Adrenal gland (tissue), 12 donors: ENCODE results near the gene LLGL2. TPM values are rescaled to one million over a fixed set of nuclear protein-coding genes. Genes with fewer than 3 reads are reported as not detected.

Experiments used
- DNase-seq, 7 donors: peaks; one replicate each; pipeline ENCODE4 v3.0.0-alpha.2; 2019 to 2020
- H3K27ac ChIP-seq, 5 donors: fragments of 200-600 bp; sonication (generic) in 4 of 5; 1 replicate in 3 of 5; 2 replicates in 2 of 5; pipeline versions ENCODE4 v1.5.1 to v1.8.0; 2016 to 2020; ENCODE audit warnings: mild to moderate bottlenecking in 1 of 5
- H3K27me3 ChIP-seq: fragments of 200-600 bp; 2 replicates; pipeline ENCODE4 v1.8.0; 2021
- H3K36me3 ChIP-seq, 2 donors: fragments of 200-600 bp; replicated peaks in 1 of 2; 1 replicate in 1 of 2; 2 replicates in 1 of 2; pipeline versions ENCODE4 v1.5.1 to v1.8.0; 2018 to 2022
- H3K4me1 ChIP-seq, 2 donors: fragments of 200-600 bp; replicated peaks in 1 of 2; 1 replicate in 1 of 2; 2 replicates in 1 of 2; pipeline versions ENCODE4 v1.5.1 to v1.8.0; 2018 to 2021
- H3K4me3 ChIP-seq, 4 donors: fragments of 200-600 bp; sonication (generic) in 3 of 4; one replicate each; pipeline ENCODE4 v1.5.1; 2016 to 2018
- H3K9me3 ChIP-seq, 3 donors: fragments of 200-600 bp; sonication (generic) in 1 of 3; replicated peaks in 1 of 3; 1 replicate in 2 of 3; 2 replicates in 1 of 3; pipeline versions ENCODE4 v1.5.1 to v1.8.0; 2016 to 2021
- CTCF ChIP-seq, 6 experiments: fragments of 450-650 bp in 4 of 6; fragments of 200-600 bp in 2 of 6; sonication (generic) in 1 of 6; IDR thresholded peaks; 1 replicate in 5 of 6; 2 replicates in 1 of 6; pipeline versions ENCODE4 v1.5.1 to v1.8.0; 2016 to 2021; ENCODE audit warnings: antibody characterized with exemption in 6 of 6, mild to moderate bottlenecking in 2 of 6, moderate library complexity in 1 of 6
- POLR2A ChIP-seq, 2 donors: fragments of 450-650 bp; IDR thresholded peaks; one replicate each; pipeline ENCODE4 v1.6.1; 2017; ENCODE audit warnings: antibody characterized with exemption in 2 of 2, mild to moderate bottlenecking in 2 of 2, moderate library complexity in 1 of 2
- WGBS, 4 donors: extraction: QIAGEN DNeasy Blood & Tissue Kit in 2 of 4; methylation state at CpG; one replicate each; pipeline versions ENCODE4 v1.1.5 to v1.1.7; 2013 to 2017; 5-methylcytosine and 5-hydroxymethylcytosine counted together
- intact Hi-C, 2 donors: fragments of 100-400 bp; cut with DNase I; formaldehyde crosslinking; loops; one replicate each; pipeline versions ENCODE4 v1.14.1 to v1.15.0; 2022 to 2023
- polyA plus RNA-seq, 3 donors: library from polyadenylated mRNA; stranded (reverse); fragments of 200-250 nt in 2 of 3; fragments of 350-450 nt in 1 of 3; fragmentation: Illumina TruSeq in 1 of 3; extraction: RNeasy Lipid Tissue Mini Kit (QIAGEN cat#74804) in 1 of 3; gene quantifications; one replicate each; pipeline ENCODE4 v1.2.3, GENCODE V29; 2013 to 2014
- total RNA-seq, 9 donors: library from RNA; depleted of rRNA in 4 of 9; stranded (reverse); fragments of >200 nt in 4 of 9; fragments of 120-200 nt in 1 of 9; fragmentation: NEBNext Ultra II Directional in 1 of 9; extraction: Animal tissue kit (Norgen Biotek cat#: 25700) in 1 of 9; gene quantifications; one replicate each; pipeline versions ENCODE4 v1.1.0 to v1.2.4, GENCODE V29; 2013 to 2023
- donor health status: healthy with polysubstance abuse.
- donor health status: Bipolar disorder and iron deficiency.
- donor health status: DM: yes; HTN: yes; CAD: no.
- donor health status: DM: no; HTN: no; CAD: no.
- donor health status: DM: no; HTN: no; CAD: no.
- donor health status: DM: yes; HTN: yes; CAD: no.

LLGL2 gene
- total and polyA plus RNA-seq, 12 donors: 1.2 to 90.3 (median 23.8) TPM

- DNase-seq: no peak
- H3K9me3 ChIP-seq: no peaks in the 10 kb centered on the region
- H3K27me3 ChIP-seq: no peaks in the 10 kb centered on the region
- TF ChIP-seq POLR2A (IDR thresholded peaks at IDR 0.05): no peak
- no peak for TF ChIP-seq CTCF (IDR thresholded peaks at IDR 0.05)
- no peaks in the 10 kb centered on the region for H3K36me3 ChIP-seq
- 76 to 88% (median 87%) methylated on average over 7 to 8 of the region's 8 CpGs for WGBS, 4 donors
- intact Hi-C loops: no loop called here
- H3K4me1 ChIP-seq: peaks cover 13 to 17% of the 10 kb centered on the region in 2 donors
- H3K27ac ChIP-seq: no peak overlapping the region
- H3K4me3 ChIP-seq: no peak overlapping the region
Observed at GRCh38 chr17:75553295-75554110, 28.0 kb downstream of the LLGL2 start.

GRCh38 chr17:75555679-75556153 is 30.2 kb downstream of the LLGL2 start:
- TF ChIP-seq CTCF (IDR thresholded peaks at IDR 0.05) (no peak), POLR2A (IDR thresholded peaks at IDR 0.05) (no peak)
- Histone ChIP-seq H3K36me3 (no peaks in the 10 kb centered on the region), H3K4me3 (no peak overlapping the region), H3K4me1 (peaks cover 13 to 17% of the 10 kb centered on the region in 2 donors), H3K9me3 (no peaks in the 10 kb centered on the region), H3K27ac (no peak overlapping the region), H3K27me3 (no peaks in the 10 kb centered on the region)
- DNase-seq: no peak
- 85 to 90% (median 89%) methylated on average over 15 to 21 of the region's 21 CpGs for WGBS, 4 donors
- intact Hi-C loops: no loop called here

GRCh38 chr17:75557075-75557851 is 31.8 kb downstream of the LLGL2 start:
- TF ChIP-seq POLR2A (IDR thresholded peaks at IDR 0.05): peak in 1 of 2 donors; percentile 48
- no peak for TF ChIP-seq CTCF (IDR thresholded peaks at IDR 0.05)
- H3K27ac ChIP-seq: peak overlapping the region in 4 of 5 donors; percentile 18 to 70 (median 44)
- DNase-seq: peak; percentile 80 to 95 (median 94)
- WGBS, 4 donors: 38 to 57% (median 43%) methylated on average over 10 to 15 of the region's 15 CpGs
- no peaks in the 10 kb centered on the region for H3K9me3 ChIP-seq
- H3K27me3 ChIP-seq: no peaks in the 10 kb centered on the region
- H3K36me3 ChIP-seq: no peaks in the 10 kb centered on the region
- no peak overlapping the region for H3K4me3 ChIP-seq
- peaks cover 13 to 17% of the 10 kb centered on the region in 2 donors for H3K4me1 ChIP-seq
- intact Hi-C loops: no loop called here
